Astrocyte (in vitro differentiated cells and primary cell): ENCODE measurements around the gene DOCK11. TPM values are rescaled to one million over a fixed set of nuclear protein-coding genes. Genes with fewer than 3 reads are reported as not detected.

Experiments
- DNase-seq: peaks from one replicate; pipeline ENCODE4 v3.0.0-alpha.2; 2010; ENCODE audit warnings: low read depth
- FAIRE-seq: peaks from 2 replicates; lab custom pipeline; 2011; peaks lifted over from hg19 to GRCh38; lab: Jason Lieb, UNC
- H2AFZ ChIP-seq: 2 replicates; pipeline ENCODE4 v1.6.0; 2012; ENCODE audit warnings: low read depth, low read length, inconsistent platforms
- H3K27ac ChIP-seq: 2 replicates; pipeline ENCODE4 v1.5.1; 2011; ENCODE audit warnings: low read depth, low read length, inconsistent platforms
- H3K27me3 ChIP-seq: 2 replicates; pipeline ENCODE4 v1.6.0; 2011; ENCODE audit warnings: low read length, inconsistent platforms; ENCODE audit not compliant: insufficient read depth
- H3K36me3 ChIP-seq: 2 replicates; pipeline ENCODE4 v1.5.1; 2011; ENCODE audit warnings: low read length, inconsistent platforms; ENCODE audit not compliant: insufficient read depth
- H3K4me1 ChIP-seq: 2 replicates; pipeline ENCODE4 v1.5.1; 2011; ENCODE audit warnings: low read length, inconsistent platforms; ENCODE audit not compliant: insufficient read depth
- H3K4me2 ChIP-seq: 2 replicates; pipeline ENCODE4 v1.6.0; 2012; ENCODE audit warnings: low read length, inconsistent platforms
- H3K4me3 ChIP-seq: 2 replicates; pipeline ENCODE4 v1.5.1; 2011; ENCODE audit warnings: low read depth, mild to moderate bottlenecking, low read length, inconsistent platforms; ENCODE audit not compliant: insufficient read depth
- H3K79me2 ChIP-seq: 2 replicates; pipeline ENCODE4 v1.6.0; 2012; ENCODE audit warnings: mild to moderate bottlenecking, low read length, inconsistent platforms; ENCODE audit not compliant: insufficient read depth
- H3K9ac ChIP-seq: 2 replicates; pipeline ENCODE4 v1.6.0; 2012; ENCODE audit warnings: mild to moderate bottlenecking, low read length, inconsistent platforms
- H3K9me3 ChIP-seq: 2 replicates; pipeline ENCODE4 v1.5.1; 2012; ENCODE audit warnings: low read depth, mild to moderate bottlenecking, low read length, inconsistent platforms; ENCODE audit not compliant: insufficient read depth
- H4K20me1 ChIP-seq: 2 replicates; pipeline ENCODE4 v1.6.0; 2012; ENCODE audit warnings: low read length, inconsistent platforms; ENCODE audit not compliant: insufficient read depth
- H3K27ac Mint-ChIP-seq: one replicate; pipeline ENCODE4 v1.8.0; 2021; ENCODE audit warnings: mild to moderate bottlenecking, mixed read lengths; ENCODE audit not compliant: unreplicated experiment
- H3K27me3 Mint-ChIP-seq: one replicate; pipeline ENCODE4 v1.8.0; 2021; ENCODE audit warnings: low read depth, mixed read lengths; ENCODE audit not compliant: unreplicated experiment
- H3K36me3 Mint-ChIP-seq: one replicate; pipeline ENCODE4 v1.8.0; 2021; ENCODE audit warnings: low read depth, mixed read lengths; ENCODE audit not compliant: unreplicated experiment
- H3K4me1 Mint-ChIP-seq: one replicate; pipeline ENCODE4 v1.8.0; 2021; ENCODE audit warnings: low read depth, mixed read lengths; ENCODE audit not compliant: unreplicated experiment
- H3K4me3 Mint-ChIP-seq: one replicate; pipeline ENCODE4 v1.8.0; 2021; ENCODE audit warnings: mild to moderate bottlenecking, moderate library complexity, mixed read lengths; ENCODE audit not compliant: unreplicated experiment
- H3K9me3 Mint-ChIP-seq: one replicate; pipeline ENCODE4 v1.8.0; 2021; ENCODE audit warnings: mild to moderate bottlenecking, mixed read lengths; ENCODE audit not compliant: unreplicated experiment
- EZH2 ChIP-seq: IDR thresholded peaks from 2 replicates; pipeline ENCODE4 v1.6.1; 2012; ENCODE audit warnings: mild to moderate bottlenecking, low read length, inconsistent platforms; ENCODE audit not compliant: insufficient read depth
- total RNA-seq: library from RNA; stranded (reverse); gene quantifications from 2 replicates; pipeline ENCODE4 v1.2.1, GENCODE V29; 2021
- TF ChIP-seq, protein P1 (sequence below): IDR thresholded peaks from 2 replicates; pipeline ENCODE4 v1.5.1; 2011; ENCODE audit warnings: low read depth, mild to moderate bottlenecking, inconsistent platforms, low read length, moderate library complexity; ENCODE audit not compliant: insufficient read depth

DOCK11 gene
- total RNA-seq, 1 donor from 2014 or later: 4.7 TPM

DNA sequence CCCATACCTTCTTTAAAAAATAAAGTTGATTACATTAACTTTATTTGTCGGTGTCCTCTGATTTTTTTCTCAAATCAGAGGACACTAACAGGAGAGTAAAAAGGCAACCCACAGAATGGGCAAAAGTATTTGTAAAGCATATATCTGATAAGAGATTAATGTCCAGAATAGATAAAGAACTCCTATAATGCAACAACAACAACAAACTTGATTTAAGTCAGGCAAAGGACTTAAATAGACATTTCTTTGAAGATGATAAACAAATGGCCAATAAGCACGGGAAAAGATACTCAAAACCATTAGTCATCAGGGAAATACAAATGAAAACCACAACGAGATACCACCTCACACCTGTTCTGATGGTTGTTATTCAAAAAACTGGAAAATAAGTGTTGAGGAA is 28.7 kb downstream of the DOCK11 start:
- TF ChIP-seq, protein P1, sequence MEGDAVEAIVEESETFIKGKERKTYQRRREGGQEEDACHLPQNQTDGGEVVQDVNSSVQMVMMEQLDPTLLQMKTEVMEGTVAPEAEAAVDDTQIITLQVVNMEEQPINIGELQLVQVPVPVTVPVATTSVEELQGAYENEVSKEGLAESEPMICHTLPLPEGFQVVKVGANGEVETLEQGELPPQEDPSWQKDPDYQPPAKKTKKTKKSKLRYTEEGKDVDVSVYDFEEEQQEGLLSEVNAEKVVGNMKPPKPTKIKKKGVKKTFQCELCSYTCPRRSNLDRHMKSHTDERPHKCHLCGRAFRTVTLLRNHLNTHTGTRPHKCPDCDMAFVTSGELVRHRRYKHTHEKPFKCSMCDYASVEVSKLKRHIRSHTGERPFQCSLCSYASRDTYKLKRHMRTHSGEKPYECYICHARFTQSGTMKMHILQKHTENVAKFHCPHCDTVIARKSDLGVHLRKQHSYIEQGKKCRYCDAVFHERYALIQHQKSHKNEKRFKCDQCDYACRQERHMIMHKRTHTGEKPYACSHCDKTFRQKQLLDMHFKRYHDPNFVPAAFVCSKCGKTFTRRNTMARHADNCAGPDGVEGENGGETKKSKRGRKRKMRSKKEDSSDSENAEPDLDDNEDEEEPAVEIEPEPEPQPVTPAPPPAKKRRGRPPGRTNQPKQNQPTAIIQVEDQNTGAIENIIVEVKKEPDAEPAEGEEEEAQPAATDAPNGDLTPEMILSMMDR: no peak
- TF ChIP-seq EZH2: no peak
- Histone ChIP-seq H3K4me2 (no peak overlapping the region), H3K36me3 (no peaks in the 10 kb centered on the region), H3K27ac (no peak overlapping the region), H3K4me3 (no peak overlapping the region), H3K9me3 (no peaks in the 10 kb centered on the region), H3K4me1 (peaks cover 19% of the 10 kb centered on the region), H3K9ac (no peak overlapping the region), H2AFZ (no peak overlapping the region), H4K20me1 (no peaks in the 10 kb centered on the region), H3K27me3 (no peaks in the 10 kb centered on the region), H3K79me2 (no peaks in the 10 kb centered on the region)
- Mint-ChIP-seq H3K4me1 (peaks cover 10% of the 10 kb centered on the region), H3K27me3 (no peaks in the 10 kb centered on the region), H3K9me3 (peaks cover 3% of the 10 kb centered on the region), H3K4me3 (no peak overlapping the region), H3K27ac (no peak overlapping the region), H3K36me3 (no peaks in the 10 kb centered on the region)
- DNase-seq (no peak), FAIRE-seq (peak; percentile 72)

DNA sequence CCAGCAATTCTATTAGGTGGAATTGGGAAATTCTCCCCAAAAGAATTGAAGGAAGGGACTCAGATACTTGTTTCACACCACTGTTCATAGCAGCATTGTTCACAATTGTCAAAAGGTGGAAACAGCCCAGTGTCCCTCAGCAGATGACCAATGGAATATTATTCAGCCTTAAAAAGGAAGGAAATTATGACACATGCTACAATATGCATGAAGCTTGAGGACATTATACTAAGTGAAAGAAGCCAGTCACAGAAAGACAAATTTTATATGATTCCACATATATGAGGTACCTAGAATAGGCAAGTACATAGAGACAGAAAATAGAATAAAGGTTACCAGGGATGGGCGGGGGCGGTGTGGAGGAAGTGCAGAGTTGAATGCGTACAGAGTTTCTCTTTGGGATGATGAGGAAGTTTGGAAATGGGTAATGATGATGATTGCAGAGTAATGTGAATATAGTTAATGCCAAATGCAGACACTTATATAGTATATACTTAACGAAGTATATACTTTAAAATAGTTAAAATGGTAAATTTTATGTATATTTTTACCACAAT is 29.6 kb downstream of the DOCK11 start:
- Histone ChIP-seq H2AFZ (no peak overlapping the region), H3K4me1 (peaks cover 13% of the 10 kb centered on the region), H3K4me2 (no peak overlapping the region), H3K9me3 (no peaks in the 10 kb centered on the region), H3K79me2 (no peaks in the 10 kb centered on the region), H3K9ac (no peak overlapping the region), H3K27ac (no peak overlapping the region), H4K20me1 (no peaks in the 10 kb centered on the region), H3K27me3 (no peaks in the 10 kb centered on the region), H3K36me3 (no peaks in the 10 kb centered on the region), H3K4me3 (no peak overlapping the region)
- H3K4me3 Mint-ChIP-seq: no peak overlapping the region
- no peak overlapping the region for H3K27ac Mint-ChIP-seq
- FAIRE-seq: peak; percentile 59
- peaks cover 3% of the 10 kb centered on the region for H3K4me1 Mint-ChIP-seq
- H3K27me3 Mint-ChIP-seq: no peaks in the 10 kb centered on the region
- DNase-seq: no peak
- no peaks in the 10 kb centered on the region for H3K36me3 Mint-ChIP-seq
- no peak for TF ChIP-seq EZH2
- TF ChIP-seq, protein P1: no peak
- H3K9me3 Mint-ChIP-seq: peaks cover 4% of the 10 kb centered on the region

DNA sequence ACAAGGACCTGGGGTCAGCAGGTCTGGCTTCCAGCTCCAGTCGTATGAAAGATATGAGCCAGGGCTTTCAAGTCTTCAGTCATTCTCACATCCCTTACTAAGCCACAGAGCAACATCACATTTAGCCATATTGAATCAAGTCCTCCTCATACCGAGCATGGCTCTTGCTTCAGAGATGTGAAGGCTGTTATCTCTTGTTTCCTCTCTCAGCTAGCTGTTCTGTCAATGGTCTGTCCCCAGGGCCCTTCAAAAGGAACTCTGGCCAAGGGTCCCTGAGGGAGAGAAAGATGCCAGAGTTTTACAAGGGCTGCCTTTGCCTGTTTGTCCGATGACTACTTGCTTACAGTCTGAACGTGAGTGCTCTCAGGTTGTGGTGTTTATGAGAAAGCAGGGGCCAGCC is 30.5 kb downstream of the DOCK11 start:
- no peaks in the 10 kb centered on the region for H3K79me2 ChIP-seq
- Mint-ChIP-seq H3K27me3 (no peaks in the 10 kb centered on the region), H3K9me3 (peaks cover 4% of the 10 kb centered on the region), H3K27ac (no peak overlapping the region), H3K4me3 (no peak overlapping the region), H3K4me1 (peaks cover 6% of the 10 kb centered on the region), H3K36me3 (no peaks in the 10 kb centered on the region)
- TF ChIP-seq EZH2: no peak
- TF ChIP-seq, protein P1: no peak
- H3K4me2 ChIP-seq: no peak overlapping the region
- no peaks in the 10 kb centered on the region for H3K36me3 ChIP-seq
- no peak overlapping the region for H2AFZ ChIP-seq
- no peak overlapping the region for H3K27ac ChIP-seq
- DNase-seq (no peak), FAIRE-seq (no peak)
- H3K9ac ChIP-seq: no peak overlapping the region
- no peaks in the 10 kb centered on the region for H4K20me1 ChIP-seq
- no peaks in the 10 kb centered on the region for H3K9me3 ChIP-seq
- no peaks in the 10 kb centered on the region for H3K27me3 ChIP-seq
- H3K4me3 ChIP-seq: no peak overlapping the region
- peaks cover 4% of the 10 kb centered on the region for H3K4me1 ChIP-seq
